Measurements from ENCODE around the gene SH3RF3. TPM values are rescaled to one million over a fixed set of nuclear protein-coding genes. Genes with fewer than 3 reads are reported as not detected.

SH3RF3 gene
- total and polyA plus RNA-seq, 9 of the 15 experiments (the other 6 are each of a cell fraction or from before 2014, with no cell fraction given), result 0.02 TPM; not detected in 8

- TF ChIP-seq, protein P1, sequence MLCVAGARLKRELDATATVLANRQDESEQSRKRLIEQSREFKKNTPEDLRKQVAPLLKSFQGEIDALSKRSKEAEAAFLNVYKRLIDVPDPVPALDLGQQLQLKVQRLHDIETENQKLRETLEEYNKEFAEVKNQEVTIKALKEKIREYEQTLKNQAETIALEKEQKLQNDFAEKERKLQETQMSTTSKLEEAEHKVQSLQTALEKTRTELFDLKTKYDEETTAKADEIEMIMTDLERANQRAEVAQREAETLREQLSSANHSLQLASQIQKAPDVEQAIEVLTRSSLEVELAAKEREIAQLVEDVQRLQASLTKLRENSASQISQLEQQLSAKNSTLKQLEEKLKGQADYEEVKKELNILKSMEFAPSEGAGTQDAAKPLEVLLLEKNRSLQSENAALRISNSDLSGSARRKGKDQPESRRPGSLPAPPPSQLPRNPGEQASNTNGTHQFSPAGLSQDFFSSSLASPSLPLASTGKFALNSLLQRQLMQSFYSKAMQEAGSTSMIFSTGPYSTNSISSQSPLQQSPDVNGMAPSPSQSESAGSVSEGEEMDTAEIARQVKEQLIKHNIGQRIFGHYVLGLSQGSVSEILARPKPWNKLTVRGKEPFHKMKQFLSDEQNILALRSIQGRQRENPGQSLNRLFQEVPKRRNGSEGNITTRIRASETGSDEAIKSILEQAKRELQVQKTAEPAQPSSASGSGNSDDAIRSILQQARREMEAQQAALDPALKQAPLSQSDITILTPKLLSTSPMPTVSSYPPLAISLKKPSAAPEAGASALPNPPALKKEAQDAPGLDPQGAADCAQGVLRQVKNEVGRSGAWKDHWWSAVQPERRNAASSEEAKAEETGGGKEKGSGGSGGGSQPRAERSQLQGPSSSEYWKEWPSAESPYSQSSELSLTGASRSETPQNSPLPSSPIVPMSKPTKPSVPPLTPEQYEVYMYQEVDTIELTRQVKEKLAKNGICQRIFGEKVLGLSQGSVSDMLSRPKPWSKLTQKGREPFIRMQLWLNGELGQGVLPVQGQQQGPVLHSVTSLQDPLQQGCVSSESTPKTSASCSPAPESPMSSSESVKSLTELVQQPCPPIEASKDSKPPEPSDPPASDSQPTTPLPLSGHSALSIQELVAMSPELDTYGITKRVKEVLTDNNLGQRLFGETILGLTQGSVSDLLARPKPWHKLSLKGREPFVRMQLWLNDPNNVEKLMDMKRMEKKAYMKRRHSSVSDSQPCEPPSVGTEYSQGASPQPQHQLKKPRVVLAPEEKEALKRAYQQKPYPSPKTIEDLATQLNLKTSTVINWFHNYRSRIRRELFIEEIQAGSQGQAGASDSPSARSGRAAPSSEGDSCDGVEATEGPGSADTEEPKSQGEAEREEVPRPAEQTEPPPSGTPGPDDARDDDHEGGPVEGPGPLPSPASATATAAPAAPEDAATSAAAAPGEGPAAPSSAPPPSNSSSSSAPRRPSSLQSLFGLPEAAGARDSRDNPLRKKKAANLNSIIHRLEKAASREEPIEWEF (CRISPR knock-in tag; IDR thresholded peaks at IDR 0.05), result no peak
- TF ChIP-seq, protein P2, sequence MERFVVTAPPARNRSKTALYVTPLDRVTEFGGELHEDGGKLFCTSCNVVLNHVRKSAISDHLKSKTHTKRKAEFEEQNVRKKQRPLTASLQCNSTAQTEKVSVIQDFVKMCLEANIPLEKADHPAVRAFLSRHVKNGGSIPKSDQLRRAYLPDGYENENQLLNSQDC (CRISPR knock-in tag; IDR thresholded peaks at IDR 0.05), result no peak
- TF ChIP-seq, protein P3, sequence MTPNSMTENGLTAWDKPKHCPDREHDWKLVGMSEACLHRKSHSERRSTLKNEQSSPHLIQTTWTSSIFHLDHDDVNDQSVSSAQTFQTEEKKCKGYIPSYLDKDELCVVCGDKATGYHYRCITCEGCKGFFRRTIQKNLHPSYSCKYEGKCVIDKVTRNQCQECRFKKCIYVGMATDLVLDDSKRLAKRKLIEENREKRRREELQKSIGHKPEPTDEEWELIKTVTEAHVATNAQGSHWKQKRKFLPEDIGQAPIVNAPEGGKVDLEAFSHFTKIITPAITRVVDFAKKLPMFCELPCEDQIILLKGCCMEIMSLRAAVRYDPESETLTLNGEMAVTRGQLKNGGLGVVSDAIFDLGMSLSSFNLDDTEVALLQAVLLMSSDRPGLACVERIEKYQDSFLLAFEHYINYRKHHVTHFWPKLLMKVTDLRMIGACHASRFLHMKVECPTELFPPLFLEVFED (CRISPR knock-in tag; conservative IDR thresholded peaks at IDR 0.05), result no peak
These were observed 385.0 kb downstream of the SH3RF3 start (continued) for GRCh38 chr2:109513749-109514588.
